Fibroblast of lung (primary cell): ENCODE data around the gene ELFN2. TPM values are rescaled to one million over a fixed set of nuclear protein-coding genes. Genes with fewer than 3 reads are reported as not detected.

ENCODE experiments used
- DNase-seq, 2 donors: peaks; one replicate each; pipeline versions ENCODE4 v3.0.0 to v3.0.0-alpha.2; 2010; ENCODE audit warnings: low read depth in 2 of 2
- H2AFZ ChIP-seq: 2 replicates; pipeline ENCODE4 v1.5.1; 2012; ENCODE audit warnings: low read length, control low read depth, inconsistent platforms
- H3K27ac ChIP-seq: 2 replicates; pipeline ENCODE4 v1.5.1; 2011; ENCODE audit warnings: low read length, control low read depth; ENCODE audit not compliant: insufficient read depth
- H3K27me3 ChIP-seq: 2 replicates; pipeline ENCODE4 v1.5.1; 2011; ENCODE audit warnings: mild to moderate bottlenecking, low read length; ENCODE audit not compliant: control insufficient read depth, insufficient read depth
- H3K36me3 ChIP-seq: 2 replicates; pipeline ENCODE4 v1.5.1; 2011; ENCODE audit warnings: low read length; ENCODE audit not compliant: control insufficient read depth, insufficient read depth
- H3K4me1 ChIP-seq: 2 replicates; pipeline ENCODE4 v1.5.1; 2011; ENCODE audit warnings: low read length; ENCODE audit not compliant: control insufficient read depth, insufficient read depth; ENCODE audit errors: extremely low read depth
- H3K4me2 ChIP-seq: 2 replicates; pipeline ENCODE4 v1.5.1; 2011; ENCODE audit warnings: low read length, control low read depth; ENCODE audit not compliant: insufficient read depth; ENCODE audit errors: extremely low read depth
- H3K4me3 ChIP-seq, 4 experiments: fragments of 200-600 bp in 1 of 4; sonication (generic) in 1 of 4; replicated peaks in 1 of 4; 2 replicates each; pipeline ENCODE4 v1.5.1; 2011 to 2016; ENCODE audit warnings: low read length in 4 of 4, low read depth in 3 of 4, mild to moderate bottlenecking in 3 of 4, control low read depth in 2 of 4, inconsistent platforms in 1 of 4, mixed read lengths in 1 of 4; ENCODE audit not compliant: insufficient read depth in 1 of 4; ENCODE audit errors: control extremely low read depth in 1 of 4
- H3K79me2 ChIP-seq: 2 replicates; pipeline ENCODE4 v1.5.1; 2012; ENCODE audit warnings: mild to moderate bottlenecking, low read length, inconsistent platforms; ENCODE audit not compliant: control insufficient read depth, insufficient read depth
- H3K9ac ChIP-seq: 2 replicates; pipeline ENCODE4 v1.5.1; 2011; ENCODE audit warnings: mild to moderate bottlenecking, low read length, control low read depth; ENCODE audit not compliant: insufficient read depth
- H3K9me3 ChIP-seq: 2 replicates; pipeline ENCODE4 v1.5.1; 2012; ENCODE audit warnings: low read depth, low read length; ENCODE audit not compliant: control insufficient read depth, insufficient read depth
- H4K20me1 ChIP-seq: 2 replicates; pipeline ENCODE4 v1.5.1; 2011; ENCODE audit warnings: low read length; ENCODE audit not compliant: control insufficient read depth, insufficient read depth; ENCODE audit errors: extremely low read depth
- CTCF ChIP-seq, 2 donors: IDR thresholded peaks in 1 of 2; conservative IDR thresholded peaks in 1 of 2; 1 replicate in 1 of 2; 2 replicates in 1 of 2; pipeline ENCODE4 v1.5.1; 2011 to 2012; ENCODE audit warnings: low read length in 2 of 2, control low read depth in 1 of 2, inconsistent platforms in 1 of 2, low read depth in 1 of 2, mild to moderate bottlenecking in 1 of 2
- EZH2 ChIP-seq: IDR thresholded peaks from 2 replicates; pipeline ENCODE4 v1.5.1; 2012; ENCODE audit warnings: low read length, control low read depth, mild to moderate bottlenecking; ENCODE audit errors: missing control alignments
- polyA plus RNA-seq, 2 donors: library from polyadenylated mRNA; depleted of rRNA in 1 of 2; stranded (reverse) in 1 of 2; unstranded in 1 of 2; fragments of >200 nt; gene quantifications; 2 replicates each; pipeline ENCODE4 v1.2.1, GENCODE V29; 2011 to 2012; ENCODE audit warnings: missing spikeins in 1 of 2
- total RNA-seq: library from RNA; depleted of rRNA; stranded (reverse); fragments of >200 nt; gene quantifications from 2 replicates; pipeline ENCODE4 v1.2.1, GENCODE V29; 2014

Gene ELFN2
- total and polyA plus RNA-seq, 2 donors (not counting 1 experiment from before 2014, with no cell fraction given): under 0.01 to 0.02 TPM

GRCh38 chr22:37392721-37393328 is 34.5 kb downstream of the ELFN2 start:
- H3K4me2 ChIP-seq: no peak overlapping the region
- no peaks in the 10 kb centered on the region for H3K4me1 ChIP-seq
- no peak overlapping the region for H2AFZ ChIP-seq
- no peaks in the 10 kb centered on the region for H3K27me3 ChIP-seq
- H3K27ac ChIP-seq: no peak overlapping the region
- no peaks in the 10 kb centered on the region for H3K36me3 ChIP-seq
- H3K79me2 ChIP-seq: no peaks in the 10 kb centered on the region
- H3K9ac ChIP-seq: no peak overlapping the region
- no peak for DNase-seq
- TF ChIP-seq EZH2 (no peak), CTCF (conservative IDR thresholded peaks at IDR 0.05 in 1 of 2, IDR thresholded peaks at IDR 0.05 in 1 of 2; ENCODE audit: low read depth in 1 of 2, low read length in 2 of 2) (no peak)
- H4K20me1 ChIP-seq: no peaks in the 10 kb centered on the region
- H3K9me3 ChIP-seq: no peaks in the 10 kb centered on the region
- no peak overlapping the region for H3K4me3 ChIP-seq

- Histone ChIP-seq H3K36me3 (no peaks in the 10 kb centered on the region), H2AFZ (no peak overlapping the region), H3K9ac (no peak overlapping the region), H3K4me2 (no peak overlapping the region), H3K4me3 (no peak overlapping the region), H3K9me3 (no peaks in the 10 kb centered on the region), H4K20me1 (no peaks in the 10 kb centered on the region), H3K4me1 (no peaks in the 10 kb centered on the region), H3K79me2 (no peaks in the 10 kb centered on the region), H3K27me3 (peaks cover under 1% of the 10 kb centered on the region), H3K27ac (no peak overlapping the region)
- TF ChIP-seq EZH2: no peak
- TF ChIP-seq CTCF (conservative IDR thresholded peaks at IDR 0.05 in 1 of 2, IDR thresholded peaks at IDR 0.05 in 1 of 2; ENCODE audit: low read depth in 1 of 2, low read length in 2 of 2): no peak
- DNase-seq: no peak
Measured at GRCh38 chr22:37391702-37392101, 35.6 kb downstream of the ELFN2 start.

GRCh38 chr22:37390075-37390474 is 37.2 kb downstream of the ELFN2 start:
- no peaks in the 10 kb centered on the region for H3K79me2 ChIP-seq
- H4K20me1 ChIP-seq: no peaks in the 10 kb centered on the region
- TF ChIP-seq EZH2 (no peak), CTCF (conservative IDR thresholded peaks at IDR 0.05 in 1 of 2, IDR thresholded peaks at IDR 0.05 in 1 of 2; ENCODE audit: low read depth in 1 of 2, low read length in 2 of 2) (no peak)
- peaks cover 3% of the 10 kb centered on the region for H3K27me3 ChIP-seq
- H3K4me3 ChIP-seq: no peak overlapping the region
- no peak overlapping the region for H3K27ac ChIP-seq
- no peak overlapping the region for H3K9ac ChIP-seq
- H3K36me3 ChIP-seq: no peaks in the 10 kb centered on the region
- no peaks in the 10 kb centered on the region for H3K9me3 ChIP-seq
- H2AFZ ChIP-seq: no peak overlapping the region
- no peak overlapping the region for H3K4me2 ChIP-seq
- H3K4me1 ChIP-seq: no peaks in the 10 kb centered on the region
- DNase-seq: no peak
